GM18498 (cell line): Measurements from ENCODE around the gene CA9.

Source experiments
- ATAC-seq: cut with Tn5 transposase; IDR thresholded peaks from one replicate; pipeline ENCODE4 v1.9.1; 2021; ENCODE audit warnings: mild to moderate bottlenecking, moderate library complexity; ENCODE audit not compliant: unreplicated experiment

Gene CA9

GRCh38 chr9:35690614-35691333 is 17.0 kb downstream of the CA9 start:
- no peak for ATAC-seq

GRCh38 chr9:35691334-35691650 is 17.6 kb downstream of the CA9 start:
- no peak for ATAC-seq

- ATAC-seq, result no peak
Measured at GRCh38 chr9:35691757-35692301, 18.1 kb downstream of the CA9 start.

- ATAC-seq, result no peak
Measured at GRCh38 chr9:35695943-35696401, 22.2 kb downstream of the CA9 start.

- peak; percentile 82 for ATAC-seq
Measured at GRCh38 chr9:35696520-35697215, 22.9 kb downstream of the CA9 start.

- no peak for ATAC-seq
Measured at GRCh38 chr9:35697486-35697885, 23.8 kb downstream of the CA9 start.

- no peak for ATAC-seq
Measured at GRCh38 chr9:35698231-35698630, 24.5 kb downstream of the CA9 start.

- no peak for ATAC-seq
Measured at GRCh38 chr9:35700031-35700430, 26.3 kb downstream of the CA9 start.

- no peak for ATAC-seq
Measured at GRCh38 chr9:35700942-35701341, 27.2 kb downstream of the CA9 start.

GRCh38 chr9:35702696-35703095 is 29.0 kb downstream of the CA9 start:
- no peak for ATAC-seq

GRCh38 chr9:35703906-35704672 is 30.4 kb downstream of the CA9 start:
- no peak for ATAC-seq

GRCh38 chr9:35705372-35705771 is 31.6 kb downstream of the CA9 start:
- ATAC-seq, result no peak

GRCh38 chr9:35705836-35706430 is 32.2 kb downstream of the CA9 start:
- ATAC-seq, result no peak

- ATAC-seq, result no peak
Measured at GRCh38 chr9:35706951-35707350, 33.2 kb downstream of the CA9 start.

GRCh38 chr9:35708146-35708545 is 34.4 kb downstream of the CA9 start:
- no peak for ATAC-seq

GRCh38 chr9:35710818-35711500 is 37.2 kb downstream of the CA9 start:
- ATAC-seq, result no peak

- peak; percentile 65 for ATAC-seq
Measured at GRCh38 chr9:35711501-35712428, 38.0 kb downstream of the CA9 start.

- no peak for ATAC-seq
Measured at GRCh38 chr9:35712762-35713400, 39.2 kb downstream of the CA9 start.

- no peak for ATAC-seq
Measured at GRCh38 chr9:35713578-35713977, 39.9 kb downstream of the CA9 start.
